CD14-positive monocyte (primary cell): Measurements from ENCODE around the gene USP3. TPM values are rescaled to one million over a fixed set of nuclear protein-coding genes. Genes with fewer than 3 reads are reported as not detected.

Experiments
- DNase-seq, 3 donors: peaks; one replicate each; pipeline ENCODE4 v3.0.0-alpha.2; 2011 to 2022
- H2AFZ ChIP-seq: 2 replicates; pipeline ENCODE4 v1.6.0; 2012; ENCODE audit warnings: mild to moderate bottlenecking, low read depth, low read length, inconsistent platforms; ENCODE audit not compliant: insufficient read depth, poor library complexity, severe bottlenecking
- H3K27ac ChIP-seq, 2 donors: 1 replicate in 1 of 2; 2 replicates in 1 of 2; pipeline ENCODE4 v1.5.1; 2012 to 2013; ENCODE audit warnings: low read length in 2 of 2, control low read depth in 1 of 2, inconsistent platforms in 1 of 2, low read depth in 1 of 2, mild to moderate bottlenecking in 1 of 2
- H3K27me3 ChIP-seq, 2 donors: one replicate each; pipeline versions ENCODE4 v1.6.0 to v1.6.1; 2011 to 2013; ENCODE audit warnings: low read length in 2 of 2; ENCODE audit not compliant: control insufficient read depth in 2 of 2, insufficient read depth in 2 of 2
- H3K36me3 ChIP-seq, 2 donors: replicated peaks in 1 of 2; 1 replicate in 1 of 2; 2 replicates in 1 of 2; pipeline versions ENCODE4 v1.5.1 to v1.6.1; 2012 to 2013; ENCODE audit warnings: low read length in 2 of 2, control low read depth in 1 of 2, inconsistent platforms in 1 of 2, mild to moderate bottlenecking in 1 of 2; ENCODE audit not compliant: insufficient read depth in 2 of 2, control insufficient read depth in 1 of 2
- H3K4me1 ChIP-seq, 2 donors: 1 replicate in 1 of 2; 2 replicates in 1 of 2; pipeline versions ENCODE4 v1.5.1 to v1.6.1; 2012 to 2013; ENCODE audit warnings: low read length in 2 of 2, control low read depth in 1 of 2, inconsistent platforms in 1 of 2, mild to moderate bottlenecking in 1 of 2, moderate library complexity in 1 of 2; ENCODE audit not compliant: insufficient read depth in 2 of 2, control insufficient read depth in 1 of 2
- H3K4me2 ChIP-seq: replicated peaks from 2 replicates; pipeline ENCODE3; 2012; ENCODE audit warnings: low read length, moderate library complexity, mild to moderate bottlenecking; ENCODE audit not compliant: poor library complexity, severe bottlenecking; ENCODE audit errors: extremely low read depth
- H3K4me3 ChIP-seq, 3 experiments: fragments of 200-600 bp in 1 of 3; sonication (generic) in 1 of 3; replicated peaks in 1 of 3; 1 replicate in 2 of 3; 2 replicates in 1 of 3; pipeline ENCODE4 v1.5.1; 2011 to 2013; ENCODE audit warnings: low read length in 3 of 3, mild to moderate bottlenecking in 3 of 3, control low read depth in 2 of 3, low read depth in 2 of 3, inconsistent platforms in 1 of 3, moderate library complexity in 1 of 3
- H3K79me2 ChIP-seq: 2 replicates; pipeline ENCODE4 v1.6.0; 2012; ENCODE audit warnings: mild to moderate bottlenecking, control low read depth, inconsistent platforms, low read length, moderate library complexity; ENCODE audit not compliant: insufficient read depth
- H3K9ac ChIP-seq: 2 replicates; pipeline ENCODE4 v1.6.0; 2017; ENCODE audit warnings: low read length, mild to moderate bottlenecking; ENCODE audit not compliant: insufficient read depth, poor library complexity, severe bottlenecking
- H3K9me3 ChIP-seq, 2 donors: replicated peaks in 1 of 2; 1 replicate in 1 of 2; 2 replicates in 1 of 2; pipeline versions ENCODE4 v1.5.1 to v1.6.1; 2012 to 2013; ENCODE audit warnings: low read length in 2 of 2, control low read depth in 1 of 2; ENCODE audit not compliant: control insufficient read depth in 1 of 2, insufficient read depth in 1 of 2
- H4K20me1 ChIP-seq: 2 replicates; pipeline ENCODE4 v1.6.0; 2012; ENCODE audit warnings: mild to moderate bottlenecking, low read length, control low read depth, moderate library complexity; ENCODE audit not compliant: insufficient read depth
- H3K27ac Mint-ChIP-seq, 7 donors: one replicate each; pipeline ENCODE4 v1.8.0; 2020; ENCODE audit warnings: mild to moderate bottlenecking in 7 of 7, mixed read lengths in 7 of 7, moderate library complexity in 6 of 7, inconsistent platforms in 2 of 7
- H3K27me3 Mint-ChIP-seq, 3 donors: one replicate each; pipeline ENCODE4 v1.8.0; 2021 to 2022; ENCODE audit warnings: low read depth in 3 of 3, mild to moderate bottlenecking in 3 of 3, mixed read lengths in 3 of 3, moderate library complexity in 3 of 3, inconsistent platforms in 1 of 3
- H3K36me3 Mint-ChIP-seq, 2 donors: one replicate each; pipeline ENCODE4 v1.8.0; 2020; ENCODE audit warnings: mixed read lengths in 2 of 2, inconsistent platforms in 1 of 2, mild to moderate bottlenecking in 1 of 2
- H3K4me1 Mint-ChIP-seq: one replicate; pipeline ENCODE4 v1.8.0; 2020; ENCODE audit warnings: mild to moderate bottlenecking, mixed read lengths
- H3K4me3 Mint-ChIP-seq, 2 donors: one replicate each; pipeline ENCODE4 v1.8.0; 2020; ENCODE audit warnings: mild to moderate bottlenecking in 2 of 2, mixed read lengths in 2 of 2, moderate library complexity in 1 of 2
- H3K9me3 Mint-ChIP-seq, 7 donors: one replicate each; pipeline ENCODE4 v1.8.0; 2020 to 2022; ENCODE audit warnings: mixed read lengths in 7 of 7, mild to moderate bottlenecking in 6 of 7, moderate library complexity in 6 of 7, inconsistent platforms in 2 of 7
- CTCF ChIP-seq: fragments of 200-600 bp; IDR thresholded peaks from one replicate; pipeline ENCODE4 v1.8.0; 2022; ENCODE audit warnings: antibody characterized with exemption, mild to moderate bottlenecking
- WGBS: methylation state at CpG from one replicate; pipeline ENCODE4 v1.1.5; 2013; ENCODE audit warnings: missing lambda C conversion rate; ENCODE audit not compliant: insufficient coverage; 5-methylcytosine and 5-hydroxymethylcytosine counted together
- intact Hi-C, 2 donors: fragments of 100-400 bp; cut with micrococcal nuclease; formaldehyde crosslinking; loops; one replicate each; pipeline versions ENCODE4 v1.15.0 to v1.15.1; 2023
- polyA plus RNA-seq, 3 donors: library from polyadenylated mRNA; depleted of rRNA in 1 of 3; unstranded in 2 of 3; stranded (reverse) in 1 of 3; fragments of 300-500 nt in 2 of 3; fragments of >200 nt in 1 of 3; fragmentation: Illumina TruSeq in 2 of 3; gene quantifications; 1 replicate in 2 of 3; 2 replicates in 1 of 3; pipeline ENCODE4 v1.2.3, GENCODE V29; 2012 to 2021

USP3 gene
- polyA plus RNA-seq, 3 donors, result 91.4 to 167 (median 122) TPM

DNA sequence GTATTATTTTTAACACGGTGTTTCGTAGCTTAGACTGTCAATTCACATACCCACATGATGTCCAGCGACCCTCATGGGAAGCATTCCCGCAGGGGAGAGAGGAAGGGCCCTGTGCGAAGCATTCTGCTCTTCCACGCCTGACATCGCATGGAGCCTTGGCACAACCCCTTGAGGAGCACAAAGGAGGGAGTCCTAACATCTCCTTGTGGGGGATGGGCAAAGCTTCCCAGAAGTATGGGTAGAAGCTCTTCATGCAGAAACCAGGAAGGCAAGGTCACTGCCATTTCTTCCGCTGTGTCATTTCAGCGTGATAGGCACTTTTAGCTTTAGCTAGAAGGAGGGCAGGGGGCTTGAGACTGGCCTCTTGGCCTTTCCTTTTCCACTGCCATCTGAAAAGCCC, 28.7 kb upstream of the USP3 start:
- no peak overlapping the region for H3K27ac ChIP-seq
- peaks cover 3% of the 10 kb centered on the region for H3K79me2 ChIP-seq
- no peak for TF ChIP-seq CTCF
- H3K4me3 ChIP-seq, result no peak overlapping the region
- Mint-ChIP-seq H3K9me3 (no peaks in the 10 kb centered on the region), H3K4me3 (no peak overlapping the region), H3K36me3 (peaks cover 3 to 4% of the 10 kb centered on the region in 2 donors), H3K27me3 (peaks cover 0 to 2% (median 1%) of the 10 kb centered on the region in 3 donors), H3K4me1 (peaks cover 49% of the 10 kb centered on the region), H3K27ac (peak overlapping the region in 2 of 7 donors; percentile 23 to 78)
- peaks cover 36 to 42% of the 10 kb centered on the region in 2 donors for H3K4me1 ChIP-seq
- H4K20me1 ChIP-seq, result no peaks in the 10 kb centered on the region
- H3K9ac ChIP-seq, result no peak overlapping the region
- WGBS, result 100% methylated on average over 5 of the region's 9 CpGs
- no peak for DNase-seq
- no peaks in the 10 kb centered on the region for H3K9me3 ChIP-seq
- H3K4me2 ChIP-seq, result no peak overlapping the region
- no peaks in the 10 kb centered on the region for H3K27me3 ChIP-seq
- intact Hi-C loops, result loop anchor here in 1 of 2 donors (2.0 kb wide), 1 partner anchor 65 kb away; no protein-coding TSS in a partner anchor
- H3K36me3 ChIP-seq, result no peaks in the 10 kb centered on the region
- H2AFZ ChIP-seq, result no peak overlapping the region

GRCh38 chr15:63476229-63476632, 28.2 kb upstream of the USP3 start:
- Mint-ChIP-seq H3K27me3 (peaks cover 0 to 2% (median 1%) of the 10 kb centered on the region in 3 donors), H3K4me3 (no peak overlapping the region), H3K36me3 (peaks cover 3 to 4% of the 10 kb centered on the region in 2 donors), H3K9me3 (no peaks in the 10 kb centered on the region), H3K4me1 (peaks cover 54% of the 10 kb centered on the region), H3K27ac (peak overlapping the region in 3 of 7 donors; percentile 23 to 78 (median 42))
- Histone ChIP-seq H3K4me3 (no peak overlapping the region), H4K20me1 (no peaks in the 10 kb centered on the region), H3K4me2 (no peak overlapping the region), H3K27ac (no peak overlapping the region), H3K9me3 (no peaks in the 10 kb centered on the region), H3K27me3 (no peaks in the 10 kb centered on the region), H3K4me1 (peaks cover 41 to 47% of the 10 kb centered on the region in 2 donors), H2AFZ (no peak overlapping the region), H3K79me2 (peaks cover 5% of the 10 kb centered on the region), H3K9ac (no peak overlapping the region), H3K36me3 (no peaks in the 10 kb centered on the region)
- TF ChIP-seq CTCF, result no peak
- no peak for DNase-seq
- WGBS, result 88% methylated on average over 1 of the region's 2 CpGs
- intact Hi-C loops, result no loop called here
